GM18909 (cell line): ENCODE data around the gene MYB.
A peak's percentile ranks its signal among the peaks of the same experiment; 100 is the strongest.

Experiments used
- ATAC-seq: cut with Tn5 transposase; IDR thresholded peaks from one replicate; pipeline ENCODE4 v1.9.1; 2021; ENCODE audit warnings: mild to moderate bottlenecking; ENCODE audit not compliant: unreplicated experiment, poor library complexity

The MYB gene

DNA sequence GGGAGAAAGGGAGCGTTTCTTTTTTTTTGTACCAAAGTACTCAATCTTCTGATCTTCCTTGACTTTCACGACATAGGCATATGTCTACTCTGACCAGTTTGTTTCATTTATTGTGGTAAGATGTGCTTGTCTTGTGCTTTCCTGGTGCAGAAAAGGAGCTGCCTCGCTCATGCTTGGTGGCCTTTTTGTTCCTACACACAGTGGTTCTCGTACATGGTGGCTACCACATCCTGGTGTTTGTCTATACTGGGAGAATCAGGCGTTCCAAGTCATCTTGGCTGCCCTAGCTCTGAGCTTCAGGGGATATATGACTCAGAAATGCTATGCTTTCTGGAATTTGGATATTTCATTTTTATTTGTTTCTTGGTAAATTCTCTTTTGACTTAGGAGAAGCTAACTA lies 31.8 kb downstream of the MYB start:
- no peak for ATAC-seq

DNA sequence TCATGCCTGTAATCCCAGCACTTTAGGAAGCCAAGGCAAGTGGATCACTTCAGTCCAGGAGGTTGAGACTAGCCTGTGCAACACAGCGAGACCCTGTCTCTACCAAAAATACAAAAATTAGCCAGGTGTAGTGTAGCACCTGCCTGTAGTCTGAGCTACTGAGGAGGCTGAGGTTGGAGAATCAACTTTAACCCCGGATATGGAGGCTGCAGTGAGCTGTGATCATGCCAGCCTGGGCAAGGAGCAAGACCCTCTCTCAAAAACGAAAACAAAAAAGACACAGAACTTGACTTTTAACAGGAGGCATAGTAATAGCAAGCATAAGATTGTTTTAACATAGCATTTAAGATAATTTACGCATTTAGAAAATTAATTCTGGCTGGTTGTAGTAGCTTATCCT lies 32.5 kb downstream of the MYB start:
- ATAC-seq = no peak

DNA sequence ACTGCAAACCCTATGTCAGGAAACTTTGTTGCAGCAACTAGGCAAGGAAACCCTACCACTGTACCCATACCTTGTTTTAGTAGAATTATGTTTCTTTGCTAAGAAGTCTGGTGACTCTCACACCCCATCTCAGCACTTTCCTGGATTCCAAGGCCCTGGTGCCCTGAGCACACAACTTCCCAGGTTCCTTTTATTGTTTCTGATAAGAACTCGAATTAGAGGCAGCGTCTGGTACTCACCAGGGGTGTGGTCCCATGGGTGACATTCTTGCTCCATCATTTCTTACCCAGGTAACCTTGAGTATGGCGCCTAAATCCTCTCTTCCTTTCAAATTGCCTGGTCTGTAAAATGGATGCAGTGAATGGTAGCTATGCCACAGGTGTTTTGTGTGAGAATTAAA lies 34.1 kb downstream of the MYB start:
- ATAC-seq = no peak

DNA sequence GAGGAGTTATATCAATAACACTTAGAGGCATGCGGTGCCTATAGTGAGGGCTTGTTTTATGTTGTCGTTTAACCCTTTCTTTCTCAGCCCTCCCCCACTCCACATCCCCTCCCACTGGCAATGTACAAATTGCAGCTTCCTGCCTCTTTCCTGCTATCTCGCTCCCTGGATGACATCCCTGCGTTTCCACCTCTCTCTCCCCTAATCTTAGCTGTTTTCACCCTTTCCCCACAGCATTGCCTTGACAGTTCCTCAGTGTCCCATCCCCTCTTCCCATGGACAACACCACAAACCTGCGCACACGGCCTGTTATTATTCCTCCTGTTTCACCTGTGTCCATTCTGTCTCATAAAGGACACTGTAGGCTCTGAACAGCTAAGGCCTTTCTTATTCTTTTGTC lies 34.5 kb downstream of the MYB start:
- no peak for ATAC-seq

DNA sequence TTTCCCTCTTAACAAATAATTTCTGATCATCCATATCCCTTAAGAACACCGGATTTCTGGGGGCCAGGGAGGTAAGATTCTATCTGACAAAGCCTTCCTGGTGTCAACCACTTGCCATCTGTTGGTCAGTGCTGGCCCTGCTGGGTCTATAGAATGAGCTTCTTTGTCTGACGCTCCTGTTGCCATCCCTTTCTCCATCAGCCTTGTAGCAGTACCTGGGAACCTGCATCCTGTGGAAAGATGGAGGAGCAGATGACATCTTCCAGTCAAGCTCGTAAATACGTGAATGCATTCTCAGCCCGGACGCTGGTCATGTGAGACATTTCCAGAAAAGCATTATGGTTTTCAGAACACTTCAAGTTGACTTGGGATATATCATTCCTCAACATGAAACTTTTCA lies 36.6 kb downstream of the MYB start:
- ATAC-seq = no peak

DNA sequence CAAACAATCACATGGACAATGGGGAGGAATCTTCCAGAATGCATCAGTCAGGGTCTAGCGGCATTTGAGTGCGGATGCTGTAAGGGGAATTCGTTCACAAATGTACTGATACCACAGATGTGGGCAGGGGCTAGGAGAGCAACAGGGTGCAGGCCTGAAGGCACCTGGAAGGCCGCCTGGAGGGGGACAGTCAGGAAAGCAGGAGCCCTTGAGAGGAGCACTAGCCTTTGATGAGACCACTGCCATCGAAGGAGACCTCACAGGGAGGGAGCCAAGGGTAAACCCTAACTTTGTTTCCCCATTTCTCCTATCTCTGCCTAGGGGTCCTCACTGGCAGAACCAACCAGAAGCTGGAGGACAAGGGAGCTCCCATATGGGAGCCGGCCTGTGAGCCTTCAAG lies 38.2 kb downstream of the MYB start:
- no peak for ATAC-seq

DNA sequence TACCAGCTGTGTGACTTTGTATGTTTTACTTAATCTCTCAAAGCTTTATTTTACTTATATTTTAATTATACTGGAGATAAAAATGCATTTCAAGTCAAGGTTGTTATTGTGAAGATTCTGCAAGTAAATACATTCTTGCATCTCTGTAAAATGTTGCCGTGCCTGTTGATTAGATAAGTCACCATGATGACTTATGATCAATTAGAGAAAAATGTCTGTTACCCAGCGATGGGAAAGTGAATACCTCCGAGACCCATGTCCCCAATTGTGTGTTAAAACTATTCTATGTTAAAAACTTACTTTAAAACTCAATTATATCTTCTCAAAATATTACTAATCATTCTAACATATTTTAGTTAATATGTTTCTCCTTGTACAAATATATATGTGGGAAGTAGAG lies 39.9 kb downstream of the MYB start:
- no peak for ATAC-seq

DNA sequence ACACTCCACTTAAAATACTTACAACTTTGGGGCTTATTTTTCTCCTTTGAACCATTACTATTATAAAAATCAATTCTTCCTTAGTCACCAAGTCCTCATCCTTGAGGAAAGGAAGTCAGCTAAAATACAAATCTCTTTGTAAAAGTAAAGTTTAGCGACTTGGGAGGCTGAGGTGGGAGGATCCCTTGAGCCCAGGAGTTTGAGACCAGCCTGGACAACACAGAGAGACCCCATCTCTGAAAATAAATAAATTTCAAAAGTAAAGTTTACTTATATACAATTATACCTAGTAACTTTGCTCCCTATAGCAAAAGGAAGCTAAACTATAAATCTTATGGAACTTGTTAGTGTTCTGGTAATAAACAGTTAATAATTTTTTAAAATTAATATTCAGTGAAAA lies 40.4 kb downstream of the MYB start:
- ATAC-seq = no peak

DNA sequence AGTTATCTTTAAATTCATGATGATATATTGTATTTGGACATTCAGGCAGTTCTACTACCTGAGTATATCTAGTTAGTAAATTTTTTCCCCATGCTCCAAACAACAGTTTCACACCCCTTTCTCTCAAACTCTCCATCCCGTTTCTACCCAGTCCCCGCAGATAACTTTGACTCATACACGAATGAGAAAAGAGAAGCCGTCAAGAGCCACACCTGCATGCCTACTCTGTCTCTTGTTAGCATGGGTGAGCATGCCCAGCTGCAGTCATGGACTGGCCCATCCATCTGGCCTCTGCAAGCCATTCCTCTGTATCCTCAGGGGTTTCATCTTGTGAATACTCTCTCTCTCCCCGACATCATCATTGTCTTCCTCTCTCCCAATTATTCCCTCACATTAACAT lies 41.5 kb downstream of the MYB start:
- peak; percentile 39 for ATAC-seq

DNA sequence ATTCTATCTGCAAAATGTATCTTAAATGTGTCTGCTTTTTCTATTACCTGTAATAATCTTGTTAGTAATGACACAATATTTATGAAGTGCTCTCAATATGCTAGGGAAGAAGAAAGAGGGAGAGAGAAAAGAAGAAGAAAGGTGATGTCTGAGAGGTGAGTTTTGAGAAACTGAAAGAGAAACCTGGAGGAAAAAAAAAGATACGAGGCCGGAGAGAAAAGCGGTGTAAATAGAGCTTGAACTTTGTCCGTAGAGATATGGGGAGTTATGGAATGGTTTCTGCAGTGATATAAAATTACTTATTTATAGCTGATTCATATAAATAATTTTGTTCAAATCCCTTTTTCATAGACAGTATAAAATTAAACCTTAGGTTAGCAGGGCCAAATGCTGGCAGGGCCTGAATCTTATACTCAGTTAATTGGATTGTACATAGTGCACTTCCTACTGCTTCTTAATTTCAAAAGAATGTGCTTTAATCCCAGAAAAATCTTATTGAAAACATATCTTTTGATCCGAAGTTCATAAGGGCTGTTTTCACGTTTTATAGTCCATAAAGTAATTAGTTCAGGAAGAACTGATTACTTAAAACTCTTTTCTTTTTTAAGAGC lies 43.0 kb downstream of the MYB start:
- ATAC-seq = no peak

DNA sequence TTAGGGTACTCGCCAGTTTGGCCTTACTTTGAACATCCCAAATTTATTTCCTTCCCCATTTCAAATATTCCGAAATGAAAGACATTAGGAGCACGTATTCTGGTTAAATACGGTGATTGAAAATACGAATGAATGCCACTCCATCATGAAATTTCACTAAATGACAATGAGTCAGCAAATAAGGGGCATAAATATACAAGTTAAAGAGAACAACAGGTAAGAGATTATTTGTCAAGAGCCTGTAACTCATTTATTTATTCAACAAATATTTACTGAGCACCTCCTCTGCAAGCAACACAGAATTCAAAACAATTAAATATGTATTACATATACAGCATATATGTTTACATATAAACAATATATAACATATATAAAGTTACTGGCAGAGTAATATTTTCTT lies 44.8 kb downstream of the MYB start:
- no peak for ATAC-seq

DNA sequence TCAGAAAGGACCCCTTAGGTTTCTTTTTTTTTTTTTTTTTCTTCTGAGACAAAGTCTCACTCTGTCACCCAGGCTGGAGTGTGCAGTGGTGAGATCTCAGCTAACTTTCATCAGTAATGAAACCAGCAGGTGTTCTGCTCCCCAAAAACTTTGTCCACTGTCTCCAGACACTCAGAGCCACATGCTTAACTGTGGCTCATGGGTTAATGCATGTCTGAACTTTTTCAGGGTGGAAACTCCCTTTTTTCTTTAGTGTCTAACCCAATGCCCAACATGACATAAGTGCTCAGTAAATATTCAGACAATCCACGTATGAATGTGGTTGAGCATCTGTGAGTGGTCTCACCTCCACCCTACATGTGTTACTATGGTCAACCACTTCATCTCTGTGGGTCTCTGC lies 45.4 kb downstream of the MYB start:
- peak; percentile 75 for ATAC-seq

DNA sequence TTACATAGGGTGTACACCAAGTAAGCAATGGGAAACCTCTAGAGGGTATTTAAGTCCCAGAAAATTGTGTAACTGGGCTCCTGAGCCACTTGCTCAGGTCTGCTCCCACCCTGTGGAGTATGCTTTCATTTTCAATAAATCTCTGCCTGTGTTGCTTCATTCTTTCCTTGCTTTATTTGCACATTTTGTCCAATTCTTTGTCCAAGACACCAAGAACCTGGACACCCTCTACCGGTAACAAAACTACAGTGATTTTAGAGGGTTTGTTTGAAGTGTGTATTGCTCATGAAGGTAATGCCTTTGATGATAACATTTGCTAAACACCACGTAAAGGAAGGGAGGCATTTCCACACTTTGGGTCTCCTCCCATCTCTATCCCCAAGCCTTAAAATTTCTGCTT lies 46.2 kb downstream of the MYB start:
- ATAC-seq = no peak

DNA sequence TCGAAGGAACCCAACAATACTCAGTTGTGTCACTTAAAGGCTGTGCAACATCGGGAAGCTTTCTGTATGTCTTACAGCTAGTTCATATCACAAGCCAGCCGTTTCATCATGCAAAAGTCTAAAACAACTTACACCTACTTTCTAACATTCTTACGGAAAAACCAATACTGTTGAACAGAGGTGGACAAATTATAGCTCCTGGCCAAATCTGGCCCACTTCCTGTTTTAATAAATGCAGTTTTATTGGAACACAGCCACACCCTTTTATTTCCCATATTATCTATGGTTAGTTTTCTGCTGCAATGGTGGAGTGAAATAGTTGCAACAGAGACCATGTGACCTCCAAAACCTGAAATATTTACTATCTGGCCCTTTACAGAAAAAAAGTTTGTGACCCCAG lies 46.6 kb downstream of the MYB start:
- ATAC-seq = no peak

DNA sequence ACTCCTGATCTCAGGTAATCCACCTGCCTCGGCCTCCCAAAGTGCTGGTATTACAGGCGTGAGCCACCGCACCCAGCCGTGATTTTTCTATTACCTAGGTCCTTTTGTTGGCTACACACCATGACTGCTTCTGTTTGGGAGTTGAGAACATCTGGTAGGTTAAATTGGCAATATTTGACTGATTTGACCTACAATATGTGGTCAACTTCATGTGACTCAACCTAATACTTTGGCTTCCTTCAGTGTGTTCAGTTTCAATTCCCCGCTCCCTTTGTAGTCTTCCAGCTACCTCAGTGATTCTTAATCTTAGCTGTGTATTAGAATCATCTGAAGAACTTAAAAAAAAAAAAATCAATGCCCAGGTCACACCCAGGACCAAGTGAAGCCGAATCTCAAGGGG lies 47.4 kb downstream of the MYB start:
- peak; percentile 45 for ATAC-seq

DNA sequence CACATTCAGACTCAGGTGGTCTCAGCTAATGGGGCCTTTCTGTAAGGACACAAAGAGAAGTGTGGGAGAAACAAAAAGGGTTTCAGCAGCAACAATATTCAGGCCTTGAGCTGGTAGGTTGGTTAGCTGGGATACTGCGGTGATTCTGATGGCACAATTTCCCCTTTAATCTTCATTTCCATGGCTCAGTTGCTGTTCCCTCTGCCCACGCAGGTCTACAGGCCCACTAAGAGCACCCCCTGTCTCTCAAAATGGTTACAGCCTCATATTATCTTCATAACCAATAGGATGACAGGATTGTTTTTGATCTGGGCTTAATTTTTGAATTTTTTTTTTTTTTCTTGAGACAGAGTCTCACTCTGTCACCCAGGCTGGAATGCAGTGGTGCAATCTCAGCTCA lies 48.9 kb downstream of the MYB start:
- no peak for ATAC-seq

DNA sequence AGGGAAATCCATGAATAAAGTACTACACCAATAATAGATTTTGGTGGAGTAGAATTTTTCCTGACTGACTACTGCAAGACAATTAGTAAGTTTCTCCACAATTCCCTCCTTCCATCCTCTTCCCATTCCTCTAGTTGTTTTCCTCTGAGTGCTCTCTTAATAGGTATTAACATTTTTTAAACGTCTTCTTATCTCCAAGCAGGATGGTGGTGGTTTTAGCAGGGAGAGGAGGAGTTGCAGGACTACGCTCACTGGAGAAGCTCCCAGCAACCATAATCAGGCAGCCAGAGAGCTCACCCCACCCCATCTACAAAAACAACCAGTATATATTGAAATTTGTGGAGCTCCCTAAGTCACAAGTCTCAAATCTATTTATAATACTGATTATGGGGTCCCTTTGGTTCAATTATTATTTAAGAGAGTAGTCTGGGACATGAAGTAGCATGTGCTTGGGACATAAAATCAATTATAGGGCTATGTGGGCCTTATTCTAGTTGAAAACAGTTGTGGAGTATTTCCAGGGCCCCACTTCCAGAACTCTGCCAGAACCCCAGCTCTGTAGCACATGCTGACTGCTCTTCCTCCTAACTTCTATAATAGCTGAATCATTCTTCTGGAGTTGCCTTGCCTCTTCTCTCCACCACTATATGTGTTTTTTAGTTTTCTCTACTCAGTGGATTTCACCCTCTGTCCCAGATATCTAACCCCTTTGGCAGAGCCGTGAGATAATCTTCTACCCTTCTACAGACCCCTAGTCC lies 49.8 kb downstream of the MYB start:
- no peak for ATAC-seq

DNA sequence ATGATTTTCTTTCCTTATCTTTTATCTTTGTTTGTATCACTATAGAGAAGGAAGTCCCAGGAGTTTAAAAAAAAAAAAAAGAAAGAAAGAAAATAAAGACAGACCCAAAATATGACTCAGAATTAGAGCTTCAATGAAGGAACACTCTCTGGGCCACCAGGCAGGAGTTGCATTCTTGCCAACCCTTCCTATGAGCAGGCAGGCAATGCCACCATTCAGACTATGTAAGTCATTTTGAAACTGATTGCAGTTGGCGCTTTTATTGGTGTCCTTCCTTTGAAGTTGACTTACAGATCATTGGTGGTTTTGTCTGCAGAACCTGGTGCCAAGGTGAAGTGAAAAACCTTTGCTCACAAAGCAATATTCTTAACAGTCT lies 50.3 kb downstream of the MYB start:
- peak; percentile 48 for ATAC-seq

DNA sequence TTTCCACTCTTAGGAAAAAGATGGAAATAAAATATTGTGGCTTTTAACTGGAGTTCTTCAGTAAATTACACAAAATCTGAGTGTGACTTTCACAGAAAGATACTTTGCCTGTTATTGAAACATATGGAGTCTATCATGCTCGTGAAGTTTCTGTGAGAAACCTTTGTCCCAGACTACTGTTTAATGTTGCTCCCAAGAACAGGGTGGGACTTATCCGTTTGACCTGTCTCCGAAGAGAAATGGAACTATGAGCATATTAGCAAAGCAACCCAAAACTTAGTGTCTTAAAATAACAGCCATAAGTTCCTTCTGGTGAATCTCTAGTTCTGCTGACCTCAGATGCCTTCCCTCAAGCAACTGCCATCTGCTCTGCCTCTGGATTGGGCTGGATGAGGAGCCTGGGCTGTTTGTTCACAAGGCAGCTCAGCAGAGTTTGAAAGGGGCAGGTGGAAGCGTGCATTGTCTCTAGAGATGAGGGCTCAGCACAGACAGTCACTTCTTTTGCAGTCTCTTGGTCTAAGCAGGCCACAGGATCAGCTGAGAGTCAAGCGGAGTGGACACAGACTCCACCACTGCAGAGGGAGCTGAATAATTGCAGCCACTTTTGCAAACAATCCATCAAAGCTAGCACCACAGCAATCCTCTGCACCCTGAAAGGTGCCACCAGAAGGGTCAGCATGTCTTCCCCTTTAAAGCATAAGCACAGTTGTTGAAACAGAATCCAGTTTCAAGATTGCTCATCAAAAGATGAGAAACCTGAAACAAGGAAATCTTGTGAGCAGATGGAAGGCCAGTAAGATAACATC lies 52.8 kb downstream of the MYB start:
- ATAC-seq = peak; percentile 57

DNA sequence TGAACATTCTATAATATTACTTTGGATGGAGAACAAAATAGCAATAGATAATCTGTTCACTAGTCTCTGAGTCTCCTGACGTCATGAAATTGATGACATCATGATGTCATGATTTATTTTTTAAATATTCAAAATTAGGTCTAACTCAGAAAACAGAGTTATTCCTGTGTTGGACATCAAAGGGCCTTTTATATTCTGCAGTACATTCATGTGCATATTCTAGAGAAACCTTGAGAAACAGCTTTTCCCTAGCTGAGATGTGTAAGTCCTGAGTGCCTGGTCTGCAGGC lies 53.3 kb downstream of the MYB start:
- no peak for ATAC-seq

DNA sequence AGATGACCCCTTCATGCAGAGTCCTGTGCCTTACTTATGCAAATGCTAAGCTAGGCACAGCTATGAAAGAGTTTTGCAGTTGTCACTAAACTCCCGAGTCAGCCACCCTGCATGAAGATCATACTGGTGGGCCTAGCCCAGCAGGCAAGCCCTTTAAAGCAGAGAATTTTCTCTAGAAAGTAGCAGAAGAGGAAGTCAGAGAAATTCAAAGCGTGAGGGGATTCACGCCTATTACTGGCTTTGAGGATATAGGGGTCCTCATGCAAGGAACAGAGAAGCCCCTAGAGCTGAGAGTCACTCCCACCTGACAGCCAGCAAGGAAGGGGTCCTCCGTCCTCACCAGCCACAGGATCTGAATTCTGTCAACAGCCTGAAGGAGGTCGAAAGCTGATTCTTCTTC lies 54.6 kb downstream of the MYB start:
- ATAC-seq = no peak

DNA sequence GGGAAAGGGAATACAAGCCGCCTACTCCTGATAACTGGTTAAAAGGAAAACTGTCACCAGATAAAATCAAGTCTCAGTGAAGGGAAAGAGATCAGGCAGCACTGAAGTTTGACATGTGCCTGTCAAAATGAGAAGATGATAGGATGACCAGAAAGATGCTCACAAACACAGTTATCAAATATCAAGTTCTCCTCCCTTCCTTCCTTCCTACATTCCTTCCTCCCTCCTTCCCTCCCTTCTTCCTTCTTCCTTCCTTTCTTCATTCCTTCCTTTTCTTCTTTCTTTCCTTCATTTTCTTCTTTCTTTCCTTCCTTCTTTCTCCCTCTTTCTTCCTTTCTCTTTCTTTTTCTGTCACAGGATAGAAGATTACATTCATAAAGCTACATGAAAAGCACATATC lies 55.2 kb downstream of the MYB start:
- no peak for ATAC-seq
